Prostate gland (tissue), 2 donors: Measurements from ENCODE around the gene ADCY7.

Experiments
- CTCF ChIP-seq, 4 experiments: fragments of 200-600 bp in 2 of 4; fragments of 450-650 bp in 2 of 4; sonication (generic) in 2 of 4; IDR thresholded peaks; 1 replicate in 3 of 4; 2 replicates in 1 of 4; pipeline ENCODE4 v1.5.1; 2016 to 2019; ENCODE audit warnings: antibody characterized with exemption in 4 of 4, mild to moderate bottlenecking in 2 of 4, moderate library complexity in 2 of 4
- POLR2A ChIP-seq: fragments of 450-650 bp; IDR thresholded peaks from one replicate; pipeline ENCODE4 v1.6.1; 2016; ENCODE audit warnings: antibody characterized with exemption, mild to moderate bottlenecking

- TF ChIP-seq CTCF (IDR thresholded peaks at IDR 0.05) (no peak), POLR2A (no peak)
These were observed 13.4 kb upstream of the ADCY7 start for GRCh38 chr16:50252874-50253513.
